Kidney epithelial cell (primary cell): ENCODE data around the gene PER1. TPM values are rescaled to one million over a fixed set of nuclear protein-coding genes. Genes with fewer than 3 reads are reported as not detected.

Experiments used
- DNase-seq: peaks from one replicate; pipeline ENCODE4 v3.0.0-alpha.2; 2010; ENCODE audit warnings: low read depth
- H3K27me3 ChIP-seq: 2 replicates; pipeline ENCODE4 v1.6.0; 2011; ENCODE audit warnings: low read length; ENCODE audit not compliant: control insufficient read depth, insufficient read depth
- H3K36me3 ChIP-seq: 2 replicates; pipeline ENCODE4 v1.5.1; 2011; ENCODE audit warnings: low read length; ENCODE audit not compliant: control insufficient read depth, insufficient read depth
- H3K4me3 ChIP-seq: 2 replicates; pipeline ENCODE4 v1.5.1; 2011; ENCODE audit warnings: low read depth, mild to moderate bottlenecking, control low read depth, low read length
- total RNA-seq: library from RNA; depleted of rRNA; stranded (reverse); fragments of >200 nt; gene quantifications from 2 replicates; pipeline ENCODE4 v1.2.3, GENCODE V29; 2015
- TF ChIP-seq, protein P1 (sequence below): IDR thresholded peaks from 2 replicates; pipeline ENCODE4 v1.5.1; 2011; ENCODE audit warnings: mild to moderate bottlenecking, moderate library complexity, low read length, control low read depth, inconsistent platforms; ENCODE audit not compliant: insufficient read depth, poor library complexity, severe bottlenecking

Gene PER1
- total RNA-seq, 1 donor from 2014 or later = 11.0 TPM

GRCh38 chr17:8162997-8163977, 11.1 kb upstream of the PER1 start:
- DNase-seq = no peak
- Histone ChIP-seq H3K4me3 (peak overlapping the region; percentile 98), H3K27me3 (no peaks in the 10 kb centered on the region), H3K36me3 (peaks cover 3% of the 10 kb centered on the region)
- TF ChIP-seq, protein P1, sequence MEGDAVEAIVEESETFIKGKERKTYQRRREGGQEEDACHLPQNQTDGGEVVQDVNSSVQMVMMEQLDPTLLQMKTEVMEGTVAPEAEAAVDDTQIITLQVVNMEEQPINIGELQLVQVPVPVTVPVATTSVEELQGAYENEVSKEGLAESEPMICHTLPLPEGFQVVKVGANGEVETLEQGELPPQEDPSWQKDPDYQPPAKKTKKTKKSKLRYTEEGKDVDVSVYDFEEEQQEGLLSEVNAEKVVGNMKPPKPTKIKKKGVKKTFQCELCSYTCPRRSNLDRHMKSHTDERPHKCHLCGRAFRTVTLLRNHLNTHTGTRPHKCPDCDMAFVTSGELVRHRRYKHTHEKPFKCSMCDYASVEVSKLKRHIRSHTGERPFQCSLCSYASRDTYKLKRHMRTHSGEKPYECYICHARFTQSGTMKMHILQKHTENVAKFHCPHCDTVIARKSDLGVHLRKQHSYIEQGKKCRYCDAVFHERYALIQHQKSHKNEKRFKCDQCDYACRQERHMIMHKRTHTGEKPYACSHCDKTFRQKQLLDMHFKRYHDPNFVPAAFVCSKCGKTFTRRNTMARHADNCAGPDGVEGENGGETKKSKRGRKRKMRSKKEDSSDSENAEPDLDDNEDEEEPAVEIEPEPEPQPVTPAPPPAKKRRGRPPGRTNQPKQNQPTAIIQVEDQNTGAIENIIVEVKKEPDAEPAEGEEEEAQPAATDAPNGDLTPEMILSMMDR = no peak

- TF ChIP-seq, protein P1 = no peak
- peaks cover 3% of the 10 kb centered on the region for H3K36me3 ChIP-seq
- DNase-seq = no peak
- H3K27me3 ChIP-seq = no peaks in the 10 kb centered on the region
- peak within 1 kb of the TSS; percentile 98 for H3K4me3 ChIP-seq
Observed at GRCh38 chr17:8162233-8162996, 10.2 kb upstream of the PER1 start, which contains the start of gene VAMP2. VAMP2 (minus strand) TSS chr17:8162948; CDS start chr17:8162879, 69 bp downstream.

GRCh38 chr17:8161289-8162232, 9.4 kb upstream of the PER1 start:
- Histone ChIP-seq H3K4me3 (peak overlapping the region; percentile 98), H3K36me3 (peaks cover 3% of the 10 kb centered on the region), H3K27me3 (no peaks in the 10 kb centered on the region)
- TF ChIP-seq, protein P1 = no peak
- DNase-seq = no peak

GRCh38 chr17:8160741-8161221, 8.6 kb upstream of the PER1 start:
- H3K4me3 ChIP-seq = no peak overlapping the region
- no peak for DNase-seq
- H3K36me3 ChIP-seq = peaks cover 3% of the 10 kb centered on the region
- TF ChIP-seq, protein P1 = no peak
- no peaks in the 10 kb centered on the region for H3K27me3 ChIP-seq

DNA sequence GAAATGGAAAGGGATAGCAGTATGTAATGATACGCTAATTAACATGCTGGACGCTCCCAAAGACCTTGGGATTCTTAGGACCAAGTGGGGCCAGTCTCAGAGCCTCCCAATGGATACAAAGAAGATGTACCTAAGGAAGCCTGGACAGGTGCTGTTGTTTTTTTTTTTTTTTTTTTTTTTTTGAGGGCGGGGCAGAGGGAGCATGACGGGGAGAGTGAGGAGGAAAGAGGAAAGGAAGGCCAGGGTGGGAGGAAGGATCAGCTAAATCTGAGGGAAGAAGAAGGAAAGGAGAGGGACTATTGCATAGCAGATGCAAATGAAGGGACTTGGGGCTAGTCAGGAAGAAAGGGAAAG, 8.0 kb upstream of the PER1 start:
- TF ChIP-seq, protein P1 = no peak
- DNase-seq = no peak
- Histone ChIP-seq H3K27me3 (no peaks in the 10 kb centered on the region), H3K4me3 (no peak overlapping the region), H3K36me3 (peaks cover 3% of the 10 kb centered on the region)
